Measurements from ENCODE around the gene POPDC2.

DNA sequence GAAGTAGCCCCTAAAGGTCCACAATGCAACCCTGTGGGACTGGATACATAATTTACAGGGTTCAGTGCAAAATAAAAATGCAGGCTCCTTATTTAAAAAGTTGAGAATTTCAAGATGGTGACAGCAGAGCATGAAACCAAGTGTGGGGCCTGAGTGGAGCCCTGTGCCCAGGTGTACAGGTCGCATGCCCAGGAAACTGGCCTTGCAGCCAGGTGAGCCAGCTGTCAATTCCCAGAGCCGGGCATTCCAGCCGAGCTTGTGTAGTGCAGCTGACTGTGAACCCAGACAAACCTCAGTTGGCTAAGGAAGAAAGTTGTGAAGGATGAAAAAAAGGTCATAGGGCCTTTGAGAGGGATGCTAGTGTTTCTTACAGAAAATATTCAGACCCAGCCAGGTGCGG is 27.6 kb downstream of the POPDC2 start:
- TF ChIP-seq, protein P1, sequence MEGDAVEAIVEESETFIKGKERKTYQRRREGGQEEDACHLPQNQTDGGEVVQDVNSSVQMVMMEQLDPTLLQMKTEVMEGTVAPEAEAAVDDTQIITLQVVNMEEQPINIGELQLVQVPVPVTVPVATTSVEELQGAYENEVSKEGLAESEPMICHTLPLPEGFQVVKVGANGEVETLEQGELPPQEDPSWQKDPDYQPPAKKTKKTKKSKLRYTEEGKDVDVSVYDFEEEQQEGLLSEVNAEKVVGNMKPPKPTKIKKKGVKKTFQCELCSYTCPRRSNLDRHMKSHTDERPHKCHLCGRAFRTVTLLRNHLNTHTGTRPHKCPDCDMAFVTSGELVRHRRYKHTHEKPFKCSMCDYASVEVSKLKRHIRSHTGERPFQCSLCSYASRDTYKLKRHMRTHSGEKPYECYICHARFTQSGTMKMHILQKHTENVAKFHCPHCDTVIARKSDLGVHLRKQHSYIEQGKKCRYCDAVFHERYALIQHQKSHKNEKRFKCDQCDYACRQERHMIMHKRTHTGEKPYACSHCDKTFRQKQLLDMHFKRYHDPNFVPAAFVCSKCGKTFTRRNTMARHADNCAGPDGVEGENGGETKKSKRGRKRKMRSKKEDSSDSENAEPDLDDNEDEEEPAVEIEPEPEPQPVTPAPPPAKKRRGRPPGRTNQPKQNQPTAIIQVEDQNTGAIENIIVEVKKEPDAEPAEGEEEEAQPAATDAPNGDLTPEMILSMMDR (IDR thresholded peaks at IDR 0.05): no peak
- no peak for TF ChIP-seq RAD21 (IDR thresholded peaks at IDR 0.05; ENCODE audit: low read length)
- TF ChIP-seq, protein P2, sequence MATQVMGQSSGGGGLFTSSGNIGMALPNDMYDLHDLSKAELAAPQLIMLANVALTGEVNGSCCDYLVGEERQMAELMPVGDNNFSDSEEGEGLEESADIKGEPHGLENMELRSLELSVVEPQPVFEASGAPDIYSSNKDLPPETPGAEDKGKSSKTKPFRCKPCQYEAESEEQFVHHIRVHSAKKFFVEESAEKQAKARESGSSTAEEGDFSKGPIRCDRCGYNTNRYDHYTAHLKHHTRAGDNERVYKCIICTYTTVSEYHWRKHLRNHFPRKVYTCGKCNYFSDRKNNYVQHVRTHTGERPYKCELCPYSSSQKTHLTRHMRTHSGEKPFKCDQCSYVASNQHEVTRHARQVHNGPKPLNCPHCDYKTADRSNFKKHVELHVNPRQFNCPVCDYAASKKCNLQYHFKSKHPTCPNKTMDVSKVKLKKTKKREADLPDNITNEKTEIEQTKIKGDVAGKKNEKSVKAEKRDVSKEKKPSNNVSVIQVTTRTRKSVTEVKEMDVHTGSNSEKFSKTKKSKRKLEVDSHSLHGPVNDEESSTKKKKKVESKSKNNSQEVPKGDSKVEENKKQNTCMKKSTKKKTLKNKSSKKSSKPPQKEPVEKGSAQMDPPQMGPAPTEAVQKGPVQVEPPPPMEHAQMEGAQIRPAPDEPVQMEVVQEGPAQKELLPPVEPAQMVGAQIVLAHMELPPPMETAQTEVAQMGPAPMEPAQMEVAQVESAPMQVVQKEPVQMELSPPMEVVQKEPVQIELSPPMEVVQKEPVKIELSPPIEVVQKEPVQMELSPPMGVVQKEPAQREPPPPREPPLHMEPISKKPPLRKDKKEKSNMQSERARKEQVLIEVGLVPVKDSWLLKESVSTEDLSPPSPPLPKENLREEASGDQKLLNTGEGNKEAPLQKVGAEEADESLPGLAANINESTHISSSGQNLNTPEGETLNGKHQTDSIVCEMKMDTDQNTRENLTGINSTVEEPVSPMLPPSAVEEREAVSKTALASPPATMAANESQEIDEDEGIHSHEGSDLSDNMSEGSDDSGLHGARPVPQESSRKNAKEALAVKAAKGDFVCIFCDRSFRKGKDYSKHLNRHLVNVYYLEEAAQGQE (IDR thresholded peaks at IDR 0.05; ENCODE audit: low read depth, low read length): no peak
- no peak for TF ChIP-seq MXI1 (IDR thresholded peaks at IDR 0.05; ENCODE audit: low read depth, low read length)
- TF ChIP-seq FOXM1 (IDR thresholded peaks at IDR 0.05; ENCODE audit: low read depth): no peak
- no peak for TF ChIP-seq CHD2 (IDR thresholded peaks at IDR 0.05; ENCODE audit: low read length, partially characterized antibody)
- TF ChIP-seq, protein P3, sequence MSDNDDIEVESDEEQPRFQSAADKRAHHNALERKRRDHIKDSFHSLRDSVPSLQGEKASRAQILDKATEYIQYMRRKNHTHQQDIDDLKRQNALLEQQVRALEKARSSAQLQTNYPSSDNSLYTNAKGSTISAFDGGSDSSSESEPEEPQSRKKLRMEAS (IDR thresholded peaks at IDR 0.05; ENCODE audit: low read depth): no peak
- TF ChIP-seq, protein P4, sequence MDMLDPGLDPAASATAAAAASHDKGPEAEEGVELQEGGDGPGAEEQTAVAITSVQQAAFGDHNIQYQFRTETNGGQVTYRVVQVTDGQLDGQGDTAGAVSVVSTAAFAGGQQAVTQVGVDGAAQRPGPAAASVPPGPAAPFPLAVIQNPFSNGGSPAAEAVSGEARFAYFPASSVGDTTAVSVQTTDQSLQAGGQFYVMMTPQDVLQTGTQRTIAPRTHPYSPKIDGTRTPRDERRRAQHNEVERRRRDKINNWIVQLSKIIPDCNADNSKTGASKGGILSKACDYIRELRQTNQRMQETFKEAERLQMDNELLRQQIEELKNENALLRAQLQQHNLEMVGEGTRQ (IDR thresholded peaks at IDR 0.05; ENCODE audit: borderline replicate concordance, low read depth, low read length): no peak
- TF ChIP-seq SIN3A (IDR thresholded peaks at IDR 0.05; ENCODE audit: borderline replicate concordance, low read depth, low read length): no peak
- TF ChIP-seq POLR2AphosphoS5 (IDR thresholded peaks at IDR 0.05; ENCODE audit: low read depth, low read length): no peak
- no peak for TF ChIP-seq EZH2phosphoT487 (IDR thresholded peaks at IDR 0.05; ENCODE audit: borderline replicate concordance, low read depth)
- TF ChIP-seq EP300 (IDR thresholded peaks at IDR 0.05; ENCODE audit: borderline replicate concordance in 1 of 2, low read depth in 1 of 2, low read length in 1 of 2): no peak
- no peak for TF ChIP-seq TAF1 (IDR thresholded peaks at IDR 0.05; ENCODE audit: borderline replicate concordance, low read depth, low read length)
